ENCODE measurements around the gene LYST.

LYST gene

GRCh38 chr1:235617140-235617539 lies 249.6 kb downstream of the LYST start:
- no peak for DNase-seq (ENCODE audit: low read depth in 2 of 2)
- no peak overlapping the region for H3K4me3 ChIP-seq (replicated peaks in 1 of 2; ENCODE audit: low read depth in 2 of 2, low read length in 2 of 2)
- no peak for TF ChIP-seq CTCF (IDR thresholded peaks at IDR 0.05; ENCODE audit: low read depth, low read length)

DNA sequence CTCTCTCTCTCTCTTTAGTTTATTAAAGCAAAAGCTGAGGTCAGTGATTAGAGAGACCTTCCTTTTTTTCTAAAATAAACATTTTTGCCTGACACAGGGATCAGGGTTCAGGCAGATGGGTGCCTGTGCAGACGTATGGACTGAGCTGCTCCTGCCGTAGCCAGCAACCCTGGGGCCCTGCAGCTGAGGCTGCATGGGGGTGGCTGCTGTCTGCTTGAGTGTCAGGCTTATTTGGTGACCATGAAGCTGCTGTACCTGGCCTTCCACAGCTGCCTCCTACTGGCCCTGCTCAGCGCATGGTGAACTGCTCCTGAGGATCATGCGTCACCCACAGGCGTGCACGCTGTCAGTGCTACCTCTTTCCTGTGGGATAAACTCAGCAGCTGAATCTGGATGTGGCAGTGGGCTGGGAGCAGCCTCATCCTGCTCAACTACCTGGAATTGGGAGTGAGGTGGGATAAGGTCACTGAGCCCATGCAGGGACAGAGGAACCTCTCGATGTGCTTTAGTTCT lies 252.2 kb downstream of the LYST start:
- TF ChIP-seq CTCF (IDR thresholded peaks at IDR 0.05; ENCODE audit: low read depth, low read length): no peak
- DNase-seq (ENCODE audit: low read depth in 2 of 2): no peak
- no peak overlapping the region for H3K4me3 ChIP-seq (replicated peaks in 1 of 2; ENCODE audit: low read depth in 2 of 2, low read length in 2 of 2)

DNA sequence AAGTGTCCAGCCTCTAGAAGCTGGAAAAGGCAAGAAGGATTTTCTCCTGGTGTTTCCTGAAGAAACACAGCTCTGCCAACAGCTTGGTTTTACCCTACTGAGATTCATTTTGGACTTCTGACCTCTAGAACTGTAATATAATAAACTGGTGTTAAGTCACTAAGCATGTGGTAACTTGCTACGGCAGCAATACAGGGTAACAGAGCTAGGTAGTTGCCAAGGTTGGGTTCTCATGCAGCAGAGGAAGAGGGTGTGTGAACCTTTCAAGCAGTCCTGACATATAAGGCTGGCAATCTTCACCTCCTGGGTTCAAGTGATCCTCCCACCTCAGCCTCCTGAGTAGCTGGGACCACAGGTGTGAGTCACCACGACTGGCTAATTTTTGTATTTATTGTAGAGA lies 253.1 kb downstream of the LYST start:
- no peak for DNase-seq (ENCODE audit: low read depth in 2 of 2)
- no peak for TF ChIP-seq CTCF (IDR thresholded peaks at IDR 0.05; ENCODE audit: low read depth, low read length)
- no peak overlapping the region for H3K4me3 ChIP-seq (replicated peaks in 1 of 2; ENCODE audit: low read depth in 2 of 2, low read length in 2 of 2)

GRCh38 chr1:235612761-235613160 lies 253.9 kb downstream of the LYST start:
- H3K4me3 ChIP-seq (replicated peaks in 1 of 2; ENCODE audit: low read depth in 2 of 2, low read length in 2 of 2): no peak overlapping the region
- DNase-seq (ENCODE audit: low read depth in 2 of 2): no peak
- no peak for TF ChIP-seq CTCF (IDR thresholded peaks at IDR 0.05; ENCODE audit: low read depth, low read length)
